AG10803 (cell line): ENCODE data around the gene PCDHGC4.

Experiments used
- DNase-seq: peaks from one replicate; pipeline ENCODE4 v3.0.0; 2010; ENCODE audit warnings: low read depth
- H3K4me3 ChIP-seq: 2 replicates; pipeline ENCODE4 v1.5.1; 2011; ENCODE audit warnings: mild to moderate bottlenecking, low read length, control low read depth
- TF ChIP-seq, protein P1 (sequence below): conservative IDR thresholded peaks from 2 replicates; pipeline ENCODE4 v1.5.1; 2011; ENCODE audit warnings: mild to moderate bottlenecking, low read length, control low read depth, inconsistent platforms

The PCDHGC4 gene

DNA sequence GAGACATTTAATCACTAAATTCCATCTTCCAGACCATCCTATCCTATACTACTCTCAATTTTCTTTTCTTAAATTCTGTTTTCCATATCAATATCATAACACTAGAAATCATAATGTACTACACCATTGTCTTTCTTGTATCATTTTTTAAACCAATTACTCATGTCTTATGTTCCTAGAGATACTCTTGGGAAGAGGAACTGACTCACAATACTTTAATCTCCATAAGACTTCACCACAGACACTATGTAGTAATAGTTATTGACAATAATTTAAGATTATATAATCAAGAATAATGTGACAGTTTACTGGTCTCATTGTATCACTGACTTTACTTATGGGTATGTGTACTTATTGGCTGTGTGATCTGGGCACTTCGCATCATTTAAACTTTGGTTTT, 47.9 kb downstream of the PCDHGC4 start:
- H3K4me3 ChIP-seq, result no peak overlapping the region
- TF ChIP-seq, protein P1, sequence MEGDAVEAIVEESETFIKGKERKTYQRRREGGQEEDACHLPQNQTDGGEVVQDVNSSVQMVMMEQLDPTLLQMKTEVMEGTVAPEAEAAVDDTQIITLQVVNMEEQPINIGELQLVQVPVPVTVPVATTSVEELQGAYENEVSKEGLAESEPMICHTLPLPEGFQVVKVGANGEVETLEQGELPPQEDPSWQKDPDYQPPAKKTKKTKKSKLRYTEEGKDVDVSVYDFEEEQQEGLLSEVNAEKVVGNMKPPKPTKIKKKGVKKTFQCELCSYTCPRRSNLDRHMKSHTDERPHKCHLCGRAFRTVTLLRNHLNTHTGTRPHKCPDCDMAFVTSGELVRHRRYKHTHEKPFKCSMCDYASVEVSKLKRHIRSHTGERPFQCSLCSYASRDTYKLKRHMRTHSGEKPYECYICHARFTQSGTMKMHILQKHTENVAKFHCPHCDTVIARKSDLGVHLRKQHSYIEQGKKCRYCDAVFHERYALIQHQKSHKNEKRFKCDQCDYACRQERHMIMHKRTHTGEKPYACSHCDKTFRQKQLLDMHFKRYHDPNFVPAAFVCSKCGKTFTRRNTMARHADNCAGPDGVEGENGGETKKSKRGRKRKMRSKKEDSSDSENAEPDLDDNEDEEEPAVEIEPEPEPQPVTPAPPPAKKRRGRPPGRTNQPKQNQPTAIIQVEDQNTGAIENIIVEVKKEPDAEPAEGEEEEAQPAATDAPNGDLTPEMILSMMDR, result no peak
- no peak for DNase-seq

- no peak for DNase-seq
- TF ChIP-seq, protein P1, result no peak
- H3K4me3 ChIP-seq, result no peak overlapping the region
Observed at GRCh38 chr5:141533897-141534296, 49.1 kb downstream of the PCDHGC4 start.

- TF ChIP-seq, protein P1, result no peak
Observed at GRCh38 chr5:141534492-141535213, 49.8 kb downstream of the PCDHGC4 start.

More at GRCh38 chr5:141534492-141535213, 49.8 kb downstream of the PCDHGC4 start:
- H3K4me3 ChIP-seq, result no peak overlapping the region
- no peak for DNase-seq
